ENCODE data around the gene TFCP2. TPM values are rescaled to one million over a fixed set of nuclear protein-coding genes. Genes with fewer than 3 reads are reported as not detected.

TFCP2 gene
- total RNA-seq, 1 donor from 2014 or later: 40.0 TPM

DNA sequence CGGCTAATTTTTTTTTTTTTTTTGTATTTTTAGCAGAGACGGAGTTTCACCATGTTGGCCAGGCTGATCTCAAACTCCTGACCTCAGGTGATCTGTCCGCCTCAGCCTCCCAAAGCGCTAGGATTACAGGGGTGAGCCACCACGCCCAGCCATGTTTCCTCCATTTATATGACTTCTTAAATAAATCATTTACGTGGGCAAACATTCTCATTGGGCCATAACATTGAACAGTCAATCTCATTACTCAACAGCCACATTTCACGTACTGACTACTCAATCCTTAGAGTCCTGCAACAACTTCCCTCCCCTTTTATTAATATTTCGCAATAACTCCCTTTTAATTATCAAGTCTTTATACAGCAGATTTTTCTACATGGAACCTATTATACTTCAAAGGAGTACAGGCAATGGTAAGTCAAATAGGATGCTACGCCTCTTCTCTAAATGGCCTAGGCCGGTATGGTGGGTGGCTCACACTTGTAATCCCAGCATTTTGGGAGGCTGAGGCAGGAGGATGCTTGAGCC is 82.2 kb downstream of the TFCP2 start:
- H3K4me3 Mint-ChIP-seq (ENCODE audit: low read depth): no peak overlapping the region
- no peaks in the 10 kb centered on the region for H3K9me3 Mint-ChIP-seq (ENCODE audit: low read depth)
- no peak overlapping the region for H3K27ac Mint-ChIP-seq
- H3K27me3 Mint-ChIP-seq: no peaks in the 10 kb centered on the region
- H3K4me1 Mint-ChIP-seq (ENCODE audit: low read depth): no peaks in the 10 kb centered on the region
- TF ChIP-seq CTCF (IDR thresholded peaks at IDR 0.05; ENCODE audit: unreplicated experiment): no peak
- no peak for DNase-seq (ENCODE audit: low spot score, unreplicated experiment)
- H3K36me3 Mint-ChIP-seq (ENCODE audit: insufficient read depth): peaks cover 9% of the 10 kb centered on the region

DNA sequence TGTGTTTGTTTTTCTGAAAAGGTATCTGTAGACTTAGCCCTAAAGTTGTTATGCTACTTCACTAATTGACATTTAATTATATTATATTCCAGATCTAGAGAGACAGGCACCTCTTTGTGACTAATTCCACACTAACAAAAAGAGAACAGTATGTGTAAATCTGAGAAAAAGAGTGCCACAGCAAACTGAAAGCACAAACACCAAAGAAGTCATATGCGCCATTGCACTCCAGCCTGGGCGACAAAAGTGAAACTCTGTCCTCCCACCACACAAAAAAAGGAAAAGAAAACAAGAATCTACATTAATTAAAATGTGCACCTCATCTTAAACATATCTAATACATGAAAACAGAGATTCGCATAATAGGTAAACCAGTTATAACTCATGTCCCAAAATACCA is 85.1 kb downstream of the TFCP2 start:
- TF ChIP-seq CTCF (IDR thresholded peaks at IDR 0.05; ENCODE audit: unreplicated experiment): no peak
- Mint-ChIP-seq H3K4me1 (ENCODE audit: low read depth) (peaks cover 3% of the 10 kb centered on the region), H3K4me3 (ENCODE audit: low read depth) (no peak overlapping the region)

DNA sequence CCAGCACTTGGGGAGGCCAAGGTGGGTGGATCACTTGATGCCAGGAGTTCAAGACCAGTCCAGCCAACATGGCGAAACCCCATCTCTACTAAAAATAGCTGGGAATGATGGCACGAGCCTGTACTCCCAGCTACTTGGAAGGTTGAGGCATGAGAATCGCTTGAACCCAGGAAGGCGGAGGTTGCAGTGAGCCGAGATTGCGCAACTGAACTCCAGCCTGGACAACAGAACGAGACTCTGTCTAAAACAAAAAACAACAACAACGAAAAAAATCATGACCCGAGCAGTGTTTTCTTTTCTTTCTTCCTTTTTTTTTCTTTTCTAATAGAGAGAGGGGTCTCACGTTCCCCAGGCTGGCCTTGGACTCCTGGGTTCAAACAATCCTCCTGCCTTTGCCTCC is 86.0 kb downstream of the TFCP2 start:
- peaks cover 3% of the 10 kb centered on the region for H3K36me3 Mint-ChIP-seq (ENCODE audit: insufficient read depth)
- DNase-seq (ENCODE audit: low spot score, unreplicated experiment): no peak
- no peak for TF ChIP-seq CTCF (IDR thresholded peaks at IDR 0.05; ENCODE audit: unreplicated experiment)
- no peak overlapping the region for H3K4me3 Mint-ChIP-seq (ENCODE audit: low read depth)
- H3K4me1 Mint-ChIP-seq (ENCODE audit: low read depth): peaks cover 12% of the 10 kb centered on the region
- H3K27ac Mint-ChIP-seq: no peak overlapping the region
- no peaks in the 10 kb centered on the region for H3K9me3 Mint-ChIP-seq (ENCODE audit: low read depth)
- no peaks in the 10 kb centered on the region for H3K27me3 Mint-ChIP-seq

More for the DNA sequence above, 85.1 kb downstream of the TFCP2 start:
- no peaks in the 10 kb centered on the region for H3K27me3 Mint-ChIP-seq
- DNase-seq (ENCODE audit: low spot score, unreplicated experiment): no peak
- H3K36me3 Mint-ChIP-seq (ENCODE audit: insufficient read depth): peaks cover 3% of the 10 kb centered on the region
- H3K9me3 Mint-ChIP-seq (ENCODE audit: low read depth): no peaks in the 10 kb centered on the region
- no peak overlapping the region for H3K27ac Mint-ChIP-seq

- Mint-ChIP-seq H3K4me3 (ENCODE audit: low read depth) (no peak overlapping the region), H3K27ac (no peak overlapping the region), H3K9me3 (ENCODE audit: low read depth) (no peaks in the 10 kb centered on the region), H3K4me1 (ENCODE audit: low read depth) (peaks cover 20% of the 10 kb centered on the region), H3K27me3 (no peaks in the 10 kb centered on the region), H3K36me3 (ENCODE audit: insufficient read depth) (peaks cover 3% of the 10 kb centered on the region)
- DNase-seq (ENCODE audit: low spot score, unreplicated experiment): no peak
- no peak for TF ChIP-seq CTCF (IDR thresholded peaks at IDR 0.05; ENCODE audit: unreplicated experiment)
Measured at GRCh38 chr12:51085757-51086156, 87.2 kb downstream of the TFCP2 start.

- H3K4me1 Mint-ChIP-seq (ENCODE audit: low read depth): peaks cover 23% of the 10 kb centered on the region
- no peaks in the 10 kb centered on the region for H3K27me3 Mint-ChIP-seq
- H3K4me3 Mint-ChIP-seq (ENCODE audit: low read depth): peak within 1 kb of the TSS; percentile 99
- H3K27ac Mint-ChIP-seq: peak within 1 kb of the TSS; percentile 98
- DNase-seq (ENCODE audit: low spot score, unreplicated experiment): peak; percentile 98
- H3K9me3 Mint-ChIP-seq (ENCODE audit: low read depth): no peaks in the 10 kb centered on the region
- H3K36me3 Mint-ChIP-seq (ENCODE audit: insufficient read depth): peaks cover 14% of the 10 kb centered on the region
- peak; percentile 23 for TF ChIP-seq CTCF (IDR thresholded peaks at IDR 0.05; ENCODE audit: unreplicated experiment)
Measured at GRCh38 chr12:51083126-51083833, 89.7 kb downstream of the TFCP2 start, which contains the start of gene CSRNP2. CSRNP2 (minus strand) TSS chr12:51083596; CDS start chr12:51076561, 7,035 bp downstream.

Data from progenitor cell of endocrine pancreas (in vitro differentiated cells).